Osteoblast (primary cell): Measurements from ENCODE around the gene CCSER1. TPM values are rescaled to one million over a fixed set of nuclear protein-coding genes. Genes with fewer than 3 reads are reported as not detected.

Experiments
- DNase-seq: peaks from one replicate; pipeline ENCODE4 v3.0.0; 2011; ENCODE audit warnings: low spot score, mixed read lengths; ENCODE audit not compliant: insufficient read length; ENCODE audit errors: missing footprints
- H2AFZ ChIP-seq: 2 replicates; pipeline ENCODE4 v1.6.0; 2011; ENCODE audit warnings: mild to moderate bottlenecking, low read length
- H3K27ac ChIP-seq: 2 replicates; pipeline ENCODE4 v1.5.1; 2011; ENCODE audit warnings: mild to moderate bottlenecking, low read depth, low read length, moderate library complexity
- H3K27me3 ChIP-seq: 2 replicates; pipeline ENCODE4 v1.6.0; 2012; ENCODE audit warnings: mild to moderate bottlenecking, control low read depth, inconsistent platforms, low read length, moderate library complexity; ENCODE audit not compliant: insufficient read depth
- H3K36me3 ChIP-seq: 2 replicates; pipeline ENCODE4 v1.5.1; 2011; ENCODE audit warnings: mild to moderate bottlenecking, low read length, control low read depth, moderate library complexity; ENCODE audit not compliant: insufficient read depth
- H3K4me1 ChIP-seq: 2 replicates; pipeline ENCODE4 v1.5.1; 2011; ENCODE audit warnings: mild to moderate bottlenecking, low read length, control low read depth, moderate library complexity; ENCODE audit not compliant: insufficient read depth
- H3K4me2 ChIP-seq: 2 replicates; pipeline ENCODE4 v1.6.0; 2011; ENCODE audit warnings: mild to moderate bottlenecking, low read length; ENCODE audit not compliant: insufficient read depth
- H3K4me3 ChIP-seq: fragments of 200-600 bp; sonication (generic); 3 replicates; pipeline ENCODE4 v1.5.1; 2012; ENCODE audit warnings: mild to moderate bottlenecking, low read length, inconsistent platforms; ENCODE audit not compliant: insufficient read depth
- H3K79me2 ChIP-seq: 2 replicates; pipeline ENCODE4 v1.6.0; 2012; ENCODE audit warnings: mild to moderate bottlenecking, low read length, control low read depth, inconsistent platforms; ENCODE audit not compliant: insufficient read depth
- H3K9me3 ChIP-seq: 2 replicates; pipeline ENCODE4 v1.5.1; 2011; ENCODE audit warnings: low read depth, low read length, control low read depth
- H4K20me1 ChIP-seq: 2 replicates; pipeline ENCODE4 v1.6.0; 2012; ENCODE audit warnings: mild to moderate bottlenecking, low read length, control low read depth; ENCODE audit not compliant: insufficient read depth
- total RNA-seq: library from RNA; depleted of rRNA; stranded (reverse); fragments of >200 nt; gene quantifications from 2 replicates; pipeline ENCODE4 v1.2.3, GENCODE V29; 2012
- TF ChIP-seq, protein P1 (sequence below): IDR thresholded peaks from 2 replicates; pipeline ENCODE4 v1.5.1; 2011; ENCODE audit warnings: mild to moderate bottlenecking, low read depth, low read length, moderate library complexity; ENCODE audit errors: extremely low read depth

The CCSER1 gene
- total RNA-seq, 1 donor, result under 0.01 TPM

DNA sequence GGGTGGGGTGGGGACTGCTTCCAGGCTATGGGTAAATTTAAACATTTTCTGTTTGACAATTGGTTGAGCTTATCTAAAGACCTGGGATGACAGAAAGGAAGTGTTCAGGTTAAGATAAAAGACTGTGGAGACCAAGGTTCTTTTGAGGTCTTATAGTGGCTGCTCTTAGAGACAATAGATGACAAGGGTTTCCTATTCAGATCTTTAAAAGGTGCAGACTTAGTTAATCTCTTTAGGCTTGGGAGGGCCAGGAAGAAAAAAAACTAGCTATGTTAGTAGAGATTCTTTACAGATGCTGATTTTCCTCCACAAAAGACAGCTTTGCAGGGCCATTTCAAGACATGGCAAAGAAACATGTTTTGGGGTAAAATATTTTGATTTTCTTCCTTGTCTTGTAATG lies 972.5 kb downstream of the CCSER1 start:
- H3K79me2 ChIP-seq, result no peaks in the 10 kb centered on the region
- no peaks in the 10 kb centered on the region for H3K27me3 ChIP-seq
- TF ChIP-seq, protein P1, sequence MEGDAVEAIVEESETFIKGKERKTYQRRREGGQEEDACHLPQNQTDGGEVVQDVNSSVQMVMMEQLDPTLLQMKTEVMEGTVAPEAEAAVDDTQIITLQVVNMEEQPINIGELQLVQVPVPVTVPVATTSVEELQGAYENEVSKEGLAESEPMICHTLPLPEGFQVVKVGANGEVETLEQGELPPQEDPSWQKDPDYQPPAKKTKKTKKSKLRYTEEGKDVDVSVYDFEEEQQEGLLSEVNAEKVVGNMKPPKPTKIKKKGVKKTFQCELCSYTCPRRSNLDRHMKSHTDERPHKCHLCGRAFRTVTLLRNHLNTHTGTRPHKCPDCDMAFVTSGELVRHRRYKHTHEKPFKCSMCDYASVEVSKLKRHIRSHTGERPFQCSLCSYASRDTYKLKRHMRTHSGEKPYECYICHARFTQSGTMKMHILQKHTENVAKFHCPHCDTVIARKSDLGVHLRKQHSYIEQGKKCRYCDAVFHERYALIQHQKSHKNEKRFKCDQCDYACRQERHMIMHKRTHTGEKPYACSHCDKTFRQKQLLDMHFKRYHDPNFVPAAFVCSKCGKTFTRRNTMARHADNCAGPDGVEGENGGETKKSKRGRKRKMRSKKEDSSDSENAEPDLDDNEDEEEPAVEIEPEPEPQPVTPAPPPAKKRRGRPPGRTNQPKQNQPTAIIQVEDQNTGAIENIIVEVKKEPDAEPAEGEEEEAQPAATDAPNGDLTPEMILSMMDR, result no peak
- no peaks in the 10 kb centered on the region for H3K9me3 ChIP-seq
- H3K4me3 ChIP-seq, result no peak overlapping the region
- no peaks in the 10 kb centered on the region for H4K20me1 ChIP-seq
- no peak overlapping the region for H3K4me2 ChIP-seq
- H2AFZ ChIP-seq, result no peak overlapping the region
- H3K4me1 ChIP-seq, result no peaks in the 10 kb centered on the region
- H3K36me3 ChIP-seq, result no peaks in the 10 kb centered on the region
- DNase-seq, result no peak
- H3K27ac ChIP-seq, result no peak overlapping the region

DNA sequence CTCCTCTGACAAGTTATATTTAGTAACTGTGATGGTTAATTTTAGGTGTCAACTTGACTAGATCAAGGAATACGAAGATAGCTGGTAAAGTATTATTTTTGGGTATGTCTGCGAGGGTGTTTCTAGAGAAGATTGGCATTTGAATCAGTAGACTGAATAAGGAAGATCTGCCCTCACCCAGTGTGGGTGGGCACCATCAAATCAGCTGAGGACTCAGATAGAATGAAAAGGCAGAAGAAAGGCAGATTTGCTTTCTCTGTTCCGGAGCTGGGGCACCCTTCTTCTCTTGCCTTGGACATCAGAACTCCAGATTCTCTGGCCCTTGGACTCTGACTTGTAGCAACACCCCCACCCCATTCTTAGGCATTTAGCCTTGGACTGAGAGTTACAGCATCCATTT lies 981.6 kb downstream of the CCSER1 start:
- no peaks in the 10 kb centered on the region for H4K20me1 ChIP-seq
- H3K4me2 ChIP-seq, result no peak overlapping the region
- H3K27me3 ChIP-seq, result no peaks in the 10 kb centered on the region
- no peak overlapping the region for H3K4me3 ChIP-seq
- TF ChIP-seq, protein P1, result no peak
- H2AFZ ChIP-seq, result no peak overlapping the region
- H3K36me3 ChIP-seq, result no peaks in the 10 kb centered on the region
- H3K79me2 ChIP-seq, result no peaks in the 10 kb centered on the region
- H3K9me3 ChIP-seq, result no peaks in the 10 kb centered on the region
- no peak for DNase-seq
- H3K27ac ChIP-seq, result no peak overlapping the region
- H3K4me1 ChIP-seq, result no peaks in the 10 kb centered on the region

DNA sequence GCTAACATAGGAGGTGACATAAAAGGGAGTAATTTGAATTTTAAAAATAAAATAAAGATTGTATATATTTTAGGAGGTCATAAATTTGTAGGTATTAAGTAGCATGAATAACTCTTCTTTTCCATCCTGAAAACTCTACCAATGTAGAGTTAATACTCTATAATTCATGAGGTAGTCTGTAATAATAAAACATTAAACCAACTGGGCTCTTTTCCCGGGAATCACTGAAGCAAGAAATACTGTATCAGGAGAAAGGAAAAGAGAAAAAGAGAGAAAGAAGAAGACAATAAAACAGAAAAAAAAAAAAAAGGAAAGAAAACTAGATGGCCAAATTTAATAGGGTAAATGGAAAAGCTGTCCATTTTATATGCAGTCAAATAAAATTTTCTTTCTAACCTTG lies 984.4 kb downstream of the CCSER1 start:
- H2AFZ ChIP-seq, result no peak overlapping the region
- TF ChIP-seq, protein P1, result no peak

DNA sequence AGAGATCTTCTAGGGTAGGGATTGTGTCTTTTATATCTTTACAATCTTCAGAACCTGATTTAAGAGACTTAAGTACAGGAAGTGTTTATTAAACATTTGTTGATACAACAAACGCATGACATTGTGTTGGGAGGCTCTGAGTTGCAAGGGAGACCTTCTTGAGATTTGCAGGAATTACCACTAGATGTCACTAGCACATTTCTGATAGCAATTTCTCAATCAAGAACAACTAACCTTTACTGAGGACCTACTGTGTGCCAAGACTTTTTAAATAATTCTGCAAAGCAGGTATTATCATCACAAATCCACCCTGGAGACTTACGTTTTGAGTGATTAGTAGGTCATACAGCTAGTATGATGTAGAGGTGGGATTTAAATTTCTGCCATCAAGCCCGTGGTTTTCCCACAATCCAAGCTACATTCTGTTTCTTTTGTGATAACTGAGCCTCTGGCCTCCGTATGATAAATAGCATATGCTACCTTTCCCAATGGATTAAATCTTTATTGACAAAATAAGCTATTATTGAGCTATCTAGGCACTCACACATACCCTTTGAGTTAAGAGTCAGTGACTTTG lies 986.0 kb downstream of the CCSER1 start:
- H2AFZ ChIP-seq, result no peak overlapping the region
- TF ChIP-seq, protein P1, result peak; percentile 34
- no peaks in the 10 kb centered on the region for H3K9me3 ChIP-seq
- H3K27me3 ChIP-seq, result no peaks in the 10 kb centered on the region
- no peaks in the 10 kb centered on the region for H3K36me3 ChIP-seq
- H3K27ac ChIP-seq, result no peak overlapping the region
- DNase-seq, result peak; percentile 79
- H3K4me3 ChIP-seq, result no peak overlapping the region
- H4K20me1 ChIP-seq, result no peaks in the 10 kb centered on the region
- no peaks in the 10 kb centered on the region for H3K79me2 ChIP-seq
- H3K4me1 ChIP-seq, result no peaks in the 10 kb centered on the region
- H3K4me2 ChIP-seq, result no peak overlapping the region

More for the DNA sequence above, 984.4 kb downstream of the CCSER1 start:
- Histone ChIP-seq H3K4me2 (no peak overlapping the region), H3K4me3 (no peak overlapping the region), H4K20me1 (no peaks in the 10 kb centered on the region), H3K36me3 (no peaks in the 10 kb centered on the region), H3K27me3 (no peaks in the 10 kb centered on the region), H3K79me2 (no peaks in the 10 kb centered on the region), H3K9me3 (no peaks in the 10 kb centered on the region), H3K27ac (no peak overlapping the region), H3K4me1 (no peaks in the 10 kb centered on the region)
- no peak for DNase-seq
